ENCODE data around the gene KCNJ11.

DNA sequence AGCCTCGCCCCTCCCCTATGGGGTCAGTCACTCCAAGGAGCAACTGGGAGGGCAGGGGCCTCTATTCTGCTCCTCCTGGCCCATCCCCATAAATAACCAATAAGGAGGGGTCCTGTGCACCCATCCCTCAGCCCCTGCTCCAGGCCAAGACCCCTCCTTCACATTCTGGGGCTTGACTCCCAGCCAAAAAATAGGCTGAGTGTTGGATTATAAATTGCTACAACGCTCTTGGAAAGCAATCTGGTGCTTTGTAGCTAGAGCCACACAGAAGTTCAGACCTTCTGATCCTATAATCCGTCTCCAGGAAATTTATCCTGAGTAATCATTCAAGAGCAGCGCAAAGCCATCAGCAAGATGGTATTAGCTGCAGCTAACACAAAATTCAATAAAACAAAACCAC lies 45.6 kb upstream of the KCNJ11 start:
- TF ChIP-seq YY1 (IDR thresholded peaks at IDR 0.05; ENCODE audit: insufficient read depth, insufficient read length), result no peak
- no peak for TF ChIP-seq SUZ12 (IDR thresholded peaks at IDR 0.05; ENCODE audit: extremely low read depth, insufficient read depth, insufficient read length)
- TF ChIP-seq ZNF274 (IDR thresholded peaks at IDR 0.05; ENCODE audit: low read depth, low read length), result no peak
